Stimulated activated naive CD8-positive, alpha-beta T cell treated with anti-CD3 and anti-CD28 coated beads, Interleukin-15, Interleukin-2, amounts not matched to agents 100 ng/mL and 50 ng/mL, for 24 hours (primary cell): ENCODE measurements around the gene MAN2B1.
"Not testable (repeated sequence)": the region's sequence is repeated elsewhere in the genome, so short reads cannot be mapped to it uniquely, and the experiment has no call there.

Experiments used
- H3K27ac Mint-ChIP-seq: one replicate; pipeline ENCODE4 v1.8.0; 2021; ENCODE audit warnings: mild to moderate bottlenecking, mixed read lengths
- H3K27me3 Mint-ChIP-seq: one replicate; pipeline ENCODE4 v1.8.0; 2021; ENCODE audit warnings: mixed read lengths
- H3K36me3 Mint-ChIP-seq: one replicate; pipeline ENCODE4 v1.8.0; 2021; ENCODE audit warnings: low read depth, mixed read lengths
- H3K4me1 Mint-ChIP-seq: one replicate; pipeline ENCODE4 v1.8.0; 2021; ENCODE audit warnings: low read depth, mixed read lengths
- H3K4me3 Mint-ChIP-seq: one replicate; pipeline ENCODE4 v1.8.0; 2021; ENCODE audit warnings: mild to moderate bottlenecking, mixed read lengths
- H3K9me3 Mint-ChIP-seq: one replicate; pipeline ENCODE4 v1.8.0; 2021; ENCODE audit warnings: mixed read lengths

Gene MAN2B1

GRCh38 chr19:12696366-12697335, 30.1 kb upstream of the MAN2B1 start, which contains the start of gene FBXW9:
Gene FBXW9 (minus strand): TSS chr19:12696631. CDS start chr19:12696581, 50 bp downstream.
- H3K36me3 Mint-ChIP-seq, result peaks cover 20% of the 10 kb centered on the region
- H3K27me3 Mint-ChIP-seq, result no peaks in the 10 kb centered on the region
- peak within 1 kb of the TSS; percentile 92 for H3K27ac Mint-ChIP-seq

GRCh38 chr19:12695997-12696365, 29.4 kb upstream of the MAN2B1 start:
- H3K4me3 Mint-ChIP-seq, result peak overlapping the region; percentile 85
- H3K27me3 Mint-ChIP-seq, result no peaks in the 10 kb centered on the region
- peaks cover 16% of the 10 kb centered on the region for H3K4me1 Mint-ChIP-seq
- no peaks in the 10 kb centered on the region for H3K9me3 Mint-ChIP-seq
- peaks cover 18% of the 10 kb centered on the region for H3K36me3 Mint-ChIP-seq
- peak overlapping the region; percentile 92 for H3K27ac Mint-ChIP-seq

More at GRCh38 chr19:12696366-12697335, 30.1 kb upstream of the MAN2B1 start, which contains the start of gene FBXW9:
- H3K9me3 Mint-ChIP-seq, result no peaks in the 10 kb centered on the region
- H3K4me3 Mint-ChIP-seq, result peak within 1 kb of the TSS; percentile 85
- H3K4me1 Mint-ChIP-seq, result peaks cover 16% of the 10 kb centered on the region

- H3K4me1 Mint-ChIP-seq, result peaks cover 16% of the 10 kb centered on the region
- peak overlapping the region; percentile 85 for H3K4me3 Mint-ChIP-seq
- peak overlapping the region; percentile 70 for H3K27ac Mint-ChIP-seq
- no peaks in the 10 kb centered on the region for H3K9me3 Mint-ChIP-seq
- no peaks in the 10 kb centered on the region for H3K27me3 Mint-ChIP-seq
- H3K36me3 Mint-ChIP-seq, result peaks cover 14% of the 10 kb centered on the region
Observed at GRCh38 chr19:12695514-12695913, 29.0 kb upstream of the MAN2B1 start.

DNA sequence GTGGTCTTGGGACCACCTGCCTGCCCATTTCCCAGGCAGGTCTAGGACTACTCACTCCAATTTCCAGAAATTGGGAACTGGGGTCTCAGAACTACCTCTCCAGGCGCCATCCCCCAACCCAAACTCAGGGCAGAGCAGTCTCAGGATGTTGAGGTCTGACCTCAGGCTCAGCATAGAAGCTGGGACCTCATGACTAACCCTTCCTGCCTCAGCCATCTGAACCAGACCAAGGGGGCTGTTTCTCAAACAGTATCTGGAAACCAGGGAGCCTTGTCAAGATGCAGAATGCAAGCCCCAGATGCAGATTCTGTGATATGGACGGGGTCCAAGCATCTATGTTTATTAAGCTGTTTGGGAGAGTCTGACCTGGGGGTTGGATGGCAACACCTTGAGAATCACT, 28.6 kb upstream of the MAN2B1 start:
- H3K27me3 Mint-ChIP-seq, result no peaks in the 10 kb centered on the region
- H3K27ac Mint-ChIP-seq, result no peak overlapping the region
- no peaks in the 10 kb centered on the region for H3K9me3 Mint-ChIP-seq
- peak overlapping the region; percentile 23 for H3K4me3 Mint-ChIP-seq
- H3K36me3 Mint-ChIP-seq, result peaks cover 14% of the 10 kb centered on the region
- peaks cover 16% of the 10 kb centered on the region for H3K4me1 Mint-ChIP-seq

DNA sequence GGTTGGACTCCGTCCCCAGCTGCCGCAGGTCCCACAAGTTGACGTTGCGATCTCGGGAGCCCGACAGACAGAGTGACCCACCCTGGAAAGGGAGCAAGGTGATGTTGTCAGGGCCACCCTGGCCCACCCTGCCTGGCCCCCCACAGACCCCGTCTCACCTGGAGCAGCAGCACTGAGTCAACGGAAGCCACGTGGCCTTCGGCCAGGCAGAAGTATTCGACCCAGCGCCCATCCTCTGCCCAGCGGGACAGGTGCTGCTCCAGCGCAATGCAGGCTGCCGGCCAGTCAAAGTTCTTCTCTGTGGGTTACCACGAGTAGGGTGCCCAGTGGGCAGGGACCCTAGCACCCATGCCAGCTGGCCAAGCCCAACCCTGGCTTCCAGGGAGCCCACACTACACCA, 28.1 kb upstream of the MAN2B1 start:
- H3K4me3 Mint-ChIP-seq, result no peak overlapping the region
- no peaks in the 10 kb centered on the region for H3K9me3 Mint-ChIP-seq
- H3K27ac Mint-ChIP-seq, result no peak overlapping the region
- peaks cover 12% of the 10 kb centered on the region for H3K36me3 Mint-ChIP-seq
- no peaks in the 10 kb centered on the region for H3K27me3 Mint-ChIP-seq
- H3K4me1 Mint-ChIP-seq, result peaks cover 16% of the 10 kb centered on the region

DNA sequence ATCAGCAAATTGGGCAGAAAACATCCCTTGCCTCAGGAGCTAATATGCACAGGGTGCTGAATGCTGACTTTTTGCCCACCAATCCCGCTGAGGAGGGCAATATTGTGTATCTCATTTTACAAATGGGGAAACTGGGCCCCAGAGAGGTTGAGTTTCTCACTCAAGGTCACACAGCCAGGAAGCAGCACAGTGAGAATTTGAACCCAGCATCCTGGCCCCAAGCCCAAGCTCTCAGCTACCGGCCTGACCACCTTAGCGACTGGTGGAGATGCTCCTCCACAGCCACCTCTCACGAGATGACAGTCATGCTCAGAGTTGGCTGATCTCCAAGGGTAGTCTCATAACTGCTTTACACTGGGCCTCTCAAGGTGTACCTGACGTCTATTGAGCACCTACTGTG, 26.4 kb upstream of the MAN2B1 start:
- H3K36me3 Mint-ChIP-seq, result peaks cover 5% of the 10 kb centered on the region
- peaks cover 12% of the 10 kb centered on the region for H3K4me1 Mint-ChIP-seq
- no peaks in the 10 kb centered on the region for H3K9me3 Mint-ChIP-seq
- no peak overlapping the region for H3K27ac Mint-ChIP-seq
- no peaks in the 10 kb centered on the region for H3K27me3 Mint-ChIP-seq
- no peak overlapping the region for H3K4me3 Mint-ChIP-seq

GRCh38 chr19:12689581-12690216, 23.2 kb upstream of the MAN2B1 start:
- H3K36me3 Mint-ChIP-seq, result peaks cover 4% of the 10 kb centered on the region
- no peaks in the 10 kb centered on the region for H3K9me3 Mint-ChIP-seq
- no peak overlapping the region for H3K27ac Mint-ChIP-seq
- no peaks in the 10 kb centered on the region for H3K27me3 Mint-ChIP-seq
- no peak overlapping the region for H3K4me3 Mint-ChIP-seq
- no peaks in the 10 kb centered on the region for H3K4me1 Mint-ChIP-seq

DNA sequence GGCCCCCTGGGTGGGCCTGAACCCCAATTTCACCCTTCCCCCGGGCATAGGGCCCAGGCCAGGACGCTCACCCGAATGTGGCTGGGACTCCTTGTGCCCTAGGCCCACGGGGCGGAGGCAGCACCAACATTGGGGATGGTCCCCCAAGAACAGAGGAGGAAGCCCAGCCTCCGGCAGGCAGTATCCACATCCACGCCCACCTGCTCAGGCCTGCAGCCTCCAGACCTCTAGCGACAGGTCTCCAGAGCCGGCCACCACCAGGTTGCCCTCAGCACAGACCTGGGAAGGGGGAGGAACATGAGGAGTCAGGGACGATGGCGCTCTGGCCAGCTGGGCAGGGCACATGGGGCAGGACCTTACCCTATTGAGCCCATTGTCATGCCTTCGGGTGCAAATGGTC, 22.5 kb upstream of the MAN2B1 start:
- H3K36me3 Mint-ChIP-seq, result peaks cover 4% of the 10 kb centered on the region
- H3K4me3 Mint-ChIP-seq, result no peak overlapping the region
- H3K27me3 Mint-ChIP-seq, result no peaks in the 10 kb centered on the region
- H3K4me1 Mint-ChIP-seq, result no peaks in the 10 kb centered on the region
- H3K9me3 Mint-ChIP-seq, result no peaks in the 10 kb centered on the region
- no peak overlapping the region for H3K27ac Mint-ChIP-seq

GRCh38 chr19:12687496-12688196, 21.1 kb upstream of the MAN2B1 start, which contains the start of gene GNG14:
Gene GNG14 (plus strand): TSS chr19:12687998. CDS start chr19:12688049, 51 bp downstream.
- peaks cover 4% of the 10 kb centered on the region for H3K36me3 Mint-ChIP-seq
- no peaks in the 10 kb centered on the region for H3K27me3 Mint-ChIP-seq
- no peak within 1 kb of the TSS for H3K4me3 Mint-ChIP-seq
- H3K9me3 Mint-ChIP-seq, result no peaks in the 10 kb centered on the region
- H3K27ac Mint-ChIP-seq, result no peak within 1 kb of the TSS
- no peaks in the 10 kb centered on the region for H3K4me1 Mint-ChIP-seq

GRCh38 chr19:12685831-12686230, 19.3 kb upstream of the MAN2B1 start:
- Mint-ChIP-seq H3K4me3 (no peak overlapping the region), H3K27me3 (no peaks in the 10 kb centered on the region), H3K36me3 (peaks cover 9% of the 10 kb centered on the region), H3K9me3 (no peaks in the 10 kb centered on the region), H3K27ac (no peak overlapping the region), H3K4me1 (peaks cover 9% of the 10 kb centered on the region)

- H3K27me3 Mint-ChIP-seq, result no peaks in the 10 kb centered on the region
- H3K27ac Mint-ChIP-seq, result peak within 1 kb of the TSS; percentile 97
Observed at GRCh38 chr19:12681074-12681987, 14.8 kb upstream of the MAN2B1 start, which contains the start of gene DHPS. Gene DHPS (minus strand): TSS chr19:12681880. CDS start chr19:12681766, 114 bp downstream.

GRCh38 chr19:12680034-12680433, 13.5 kb upstream of the MAN2B1 start:
- Mint-ChIP-seq H3K4me3 (peak overlapping the region; percentile 100), H3K4me1 (peaks cover 33% of the 10 kb centered on the region), H3K36me3 (peaks cover 31% of the 10 kb centered on the region), H3K27me3 (no peaks in the 10 kb centered on the region), H3K9me3 (no peaks in the 10 kb centered on the region), H3K27ac (peak overlapping the region; percentile 45)

More at GRCh38 chr19:12681074-12681987, 14.8 kb upstream of the MAN2B1 start, which contains the start of gene DHPS:
- Mint-ChIP-seq H3K36me3 (peaks cover 28% of the 10 kb centered on the region), H3K9me3 (no peaks in the 10 kb centered on the region), H3K4me1 (peaks cover 31% of the 10 kb centered on the region), H3K4me3 (peak within 1 kb of the TSS; percentile 100)

DNA sequence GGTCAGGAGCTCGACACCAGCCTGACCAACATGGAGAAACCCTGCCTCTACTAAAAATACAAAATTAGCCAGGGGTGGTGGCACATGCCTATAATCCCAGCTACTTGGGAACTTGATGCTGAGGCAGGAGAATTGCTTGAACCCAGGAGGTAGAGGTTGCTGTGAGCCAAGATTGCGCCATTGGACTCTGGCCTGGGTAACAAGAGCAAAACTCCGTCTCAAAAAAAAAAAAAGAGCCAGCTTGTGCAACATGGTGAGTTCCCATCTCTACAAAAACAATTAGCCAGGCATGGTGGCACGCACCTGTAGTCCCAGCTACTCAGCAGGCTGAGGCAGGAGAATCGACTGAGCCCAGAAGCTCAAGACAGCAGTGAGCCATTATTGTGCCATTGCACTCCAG, 11.5 kb upstream of the MAN2B1 start:
- H3K27ac Mint-ChIP-seq, H3K9me3 Mint-ChIP-seq, H3K4me3 Mint-ChIP-seq, H3K27me3 Mint-ChIP-seq: not testable (repeated sequence)
- Mint-ChIP-seq H3K36me3 (peaks cover 40% of the 10 kb centered on the region), H3K4me1 (peaks cover 33% of the 10 kb centered on the region)

DNA sequence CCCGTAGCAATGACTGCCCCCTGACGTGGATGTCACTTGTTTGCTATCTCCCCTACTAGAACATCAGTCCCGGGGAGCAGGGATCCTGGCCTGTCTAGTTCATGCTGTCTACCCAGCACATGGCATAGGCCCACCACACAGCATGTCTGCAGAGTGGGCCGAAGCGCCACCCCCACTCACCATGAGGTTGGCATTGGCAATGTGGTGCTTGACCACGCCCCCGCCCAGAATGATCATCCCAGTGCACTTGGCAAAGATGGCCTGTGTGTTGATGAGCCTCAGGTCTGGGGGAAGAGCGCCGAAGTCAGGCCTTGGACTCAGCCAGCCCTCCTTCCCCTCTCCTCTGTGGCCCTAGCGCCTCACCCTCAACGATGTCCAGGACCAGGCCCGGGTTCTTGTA, 10.4 kb upstream of the MAN2B1 start:
- peak overlapping the region; percentile 48 for H3K27ac Mint-ChIP-seq
- H3K4me1 Mint-ChIP-seq, result peaks cover 36% of the 10 kb centered on the region
- peaks cover 43% of the 10 kb centered on the region for H3K36me3 Mint-ChIP-seq
- H3K4me3 Mint-ChIP-seq, result no peak overlapping the region
- no peaks in the 10 kb centered on the region for H3K27me3 Mint-ChIP-seq
- H3K9me3 Mint-ChIP-seq, result no peaks in the 10 kb centered on the region
